ENCODE results near the gene ERVFRD-1. TPM values are rescaled to one million over a fixed set of nuclear protein-coding genes. Genes with fewer than 3 reads are reported as not detected.

ERVFRD-1 gene
- total RNA-seq, 1 donor from 2014 or later = not detected

DNA sequence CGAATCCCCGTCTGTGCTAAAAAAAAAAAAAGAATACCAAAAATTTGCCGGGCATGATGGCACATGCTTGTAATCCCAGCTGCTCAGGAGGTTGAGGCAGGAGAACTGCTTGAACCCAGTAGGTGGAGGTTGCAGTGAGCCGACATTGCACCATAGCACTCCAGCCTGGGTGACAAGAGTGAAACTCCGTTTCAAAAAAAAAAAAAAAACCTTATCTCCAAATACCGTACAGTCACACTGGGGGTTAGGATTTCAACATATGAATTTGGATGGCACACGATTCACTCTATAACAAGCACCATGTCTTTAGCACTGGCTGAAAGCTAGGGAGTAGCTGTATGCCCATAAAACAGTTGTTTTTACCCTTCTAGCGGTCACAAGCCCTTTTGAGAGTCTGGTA, 14.0 kb downstream of the ERVFRD-1 start:
- no peak overlapping the region for H3K27ac ChIP-seq
- H3K9me3 ChIP-seq = no peaks in the 10 kb centered on the region
- no peak for DNase-seq (ENCODE audit: low spot score in 2 of 2)
- no peaks in the 10 kb centered on the region for H3K27me3 ChIP-seq
- H3K4me3 ChIP-seq = no peak overlapping the region
- H3K4me1 ChIP-seq = no peaks in the 10 kb centered on the region
- H3K36me3 ChIP-seq = no peaks in the 10 kb centered on the region
- intact Hi-C loops (cut with DNase I) = no loop called here
- TF ChIP-seq, protein P1, sequence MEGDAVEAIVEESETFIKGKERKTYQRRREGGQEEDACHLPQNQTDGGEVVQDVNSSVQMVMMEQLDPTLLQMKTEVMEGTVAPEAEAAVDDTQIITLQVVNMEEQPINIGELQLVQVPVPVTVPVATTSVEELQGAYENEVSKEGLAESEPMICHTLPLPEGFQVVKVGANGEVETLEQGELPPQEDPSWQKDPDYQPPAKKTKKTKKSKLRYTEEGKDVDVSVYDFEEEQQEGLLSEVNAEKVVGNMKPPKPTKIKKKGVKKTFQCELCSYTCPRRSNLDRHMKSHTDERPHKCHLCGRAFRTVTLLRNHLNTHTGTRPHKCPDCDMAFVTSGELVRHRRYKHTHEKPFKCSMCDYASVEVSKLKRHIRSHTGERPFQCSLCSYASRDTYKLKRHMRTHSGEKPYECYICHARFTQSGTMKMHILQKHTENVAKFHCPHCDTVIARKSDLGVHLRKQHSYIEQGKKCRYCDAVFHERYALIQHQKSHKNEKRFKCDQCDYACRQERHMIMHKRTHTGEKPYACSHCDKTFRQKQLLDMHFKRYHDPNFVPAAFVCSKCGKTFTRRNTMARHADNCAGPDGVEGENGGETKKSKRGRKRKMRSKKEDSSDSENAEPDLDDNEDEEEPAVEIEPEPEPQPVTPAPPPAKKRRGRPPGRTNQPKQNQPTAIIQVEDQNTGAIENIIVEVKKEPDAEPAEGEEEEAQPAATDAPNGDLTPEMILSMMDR (IDR thresholded peaks at IDR 0.05) = no peak

DNA sequence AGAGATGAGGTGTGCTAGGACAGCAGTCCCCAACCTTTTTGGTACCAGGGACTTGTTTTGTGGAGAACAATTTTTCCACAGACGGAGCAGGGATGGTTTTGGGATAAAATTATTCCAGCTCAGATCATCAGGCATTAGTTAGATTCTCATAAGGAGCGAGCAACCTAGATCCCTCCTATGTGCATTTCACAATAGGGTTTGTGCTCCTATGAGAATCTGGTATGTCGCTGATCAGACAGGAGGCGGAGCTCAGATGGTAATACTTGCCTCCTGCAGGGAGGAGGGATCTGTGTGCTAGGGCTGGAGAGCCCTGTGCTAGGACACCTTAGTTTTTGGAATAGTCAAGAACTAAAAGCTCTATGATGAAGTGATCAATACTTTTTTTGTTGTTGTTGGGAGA, 15.4 kb downstream of the ERVFRD-1 start:
- Histone ChIP-seq H3K36me3 (no peaks in the 10 kb centered on the region), H3K4me3 (no peak overlapping the region), H3K9me3 (no peaks in the 10 kb centered on the region), H3K27me3 (no peaks in the 10 kb centered on the region), H3K4me1 (no peaks in the 10 kb centered on the region), H3K27ac (no peak overlapping the region)
- no peak for DNase-seq (ENCODE audit: low spot score in 2 of 2)
- TF ChIP-seq, protein P1 (IDR thresholded peaks at IDR 0.05) = no peak
- intact Hi-C loops (cut with DNase I) = no loop called here

DNA sequence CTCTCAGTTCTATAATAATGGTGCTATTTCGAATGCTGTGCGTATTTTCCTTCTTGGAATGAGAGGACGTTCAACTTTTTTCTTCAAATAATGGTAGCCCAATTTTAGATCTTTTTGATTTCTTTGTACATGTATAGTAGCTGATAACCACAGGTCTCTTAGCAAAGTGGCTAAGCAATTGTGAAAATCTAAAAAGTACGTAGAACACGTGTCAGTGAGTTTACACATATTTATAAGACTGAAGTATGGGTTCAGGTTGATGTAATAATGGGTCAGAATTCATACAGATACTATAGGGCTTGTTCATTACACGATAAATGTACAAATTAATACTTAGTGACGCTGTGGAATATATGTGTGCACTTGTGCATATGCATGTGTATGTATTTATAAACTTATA, 16.6 kb downstream of the ERVFRD-1 start:
- TF ChIP-seq, protein P1 (IDR thresholded peaks at IDR 0.05) = no peak
- Histone ChIP-seq H3K4me1 (no peaks in the 10 kb centered on the region), H3K27me3 (no peaks in the 10 kb centered on the region), H3K4me3 (peak overlapping the region; percentile 95 to 99), H3K27ac (no peak overlapping the region), H3K9me3 (no peaks in the 10 kb centered on the region), H3K36me3 (no peaks in the 10 kb centered on the region)
- DNase-seq (ENCODE audit: low spot score in 2 of 2) = no peak
- intact Hi-C loops (cut with DNase I) = no loop called here

DNA sequence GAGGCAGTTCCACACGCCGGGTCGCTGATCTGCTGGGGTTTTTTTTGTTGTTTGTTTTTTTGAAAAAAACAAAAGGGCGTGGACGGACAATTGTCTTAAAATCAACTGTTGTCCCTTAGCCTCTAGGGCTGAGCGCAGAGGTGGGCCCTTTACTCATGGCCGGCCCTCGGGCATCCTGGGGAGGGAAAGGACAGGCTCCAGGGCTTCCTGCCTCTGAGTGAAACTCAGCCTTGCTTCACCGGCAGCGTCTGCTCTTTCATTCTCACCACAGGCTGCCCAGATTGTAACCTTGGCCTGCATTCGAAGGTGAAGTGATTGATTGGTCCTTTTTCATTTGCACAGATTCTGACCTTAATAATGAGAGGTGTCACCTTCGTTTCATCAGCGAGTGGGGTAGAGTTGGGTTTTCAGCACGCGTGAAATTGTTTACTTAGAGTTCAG, 17.1 kb downstream of the ERVFRD-1 start:
- intact Hi-C loops (cut with DNase I) = no loop called here

DNA sequence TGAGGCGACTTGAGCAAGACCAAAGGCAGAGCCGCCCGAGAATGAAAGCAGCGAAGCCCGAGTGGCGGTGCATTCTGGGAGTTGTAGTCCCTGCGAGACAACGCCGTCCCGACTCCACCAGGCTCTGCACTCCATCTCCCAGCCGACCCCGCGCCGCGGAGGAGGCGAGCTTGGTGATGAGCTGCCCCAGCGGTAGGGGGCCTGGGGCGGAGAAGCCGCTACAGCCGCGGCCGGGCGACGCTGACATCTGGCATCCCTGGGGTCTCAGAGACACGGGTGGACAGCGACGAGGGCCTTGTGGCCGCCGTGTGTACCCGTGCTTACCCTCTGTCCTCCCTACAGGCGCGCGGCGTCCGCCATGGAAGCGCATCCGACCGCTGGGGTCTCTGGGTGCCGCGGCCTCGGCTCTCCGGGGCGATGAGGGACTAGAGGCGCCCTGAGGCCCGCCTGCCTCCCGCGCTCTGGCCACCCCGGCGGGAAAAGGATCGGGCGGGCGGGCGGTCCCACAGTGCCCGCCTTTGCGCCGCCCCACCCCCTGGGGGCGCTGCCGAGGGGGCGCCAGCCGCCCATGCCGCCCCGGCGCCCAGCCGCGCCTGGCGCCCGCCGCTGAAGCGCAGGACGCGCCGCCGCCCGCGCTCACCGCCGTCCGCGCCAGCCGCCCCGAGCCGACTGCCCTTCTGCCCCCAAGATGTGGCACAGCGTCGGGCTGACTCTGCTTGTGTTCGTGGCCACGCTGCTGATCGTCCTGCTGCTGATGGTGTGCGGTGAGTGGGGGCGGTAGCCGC, 17.7 kb downstream of the ERVFRD-1 start, which contains the start of gene SMIM13:
Gene SMIM13 (plus strand): TSS at position 209 of the 785 bp plus-strand sequence. CDS start 480 bp downstream, at position 689.
- Histone ChIP-seq H3K9me3 (no peaks in the 10 kb centered on the region), H3K36me3 (no peaks in the 10 kb centered on the region), H3K27me3 (no peaks in the 10 kb centered on the region), H3K4me3 (peak within 1 kb of the TSS; percentile 95 to 99), H3K27ac (peak within 1 kb of the TSS; percentile 98), H3K4me1 (no peaks in the 10 kb centered on the region)
- peak; percentile 92 to 99 for DNase-seq (ENCODE audit: low spot score in 2 of 2)
- intact Hi-C loops (cut with DNase I) = no loop called here
- TF ChIP-seq, protein P1 (IDR thresholded peaks at IDR 0.05) = peak; percentile 33 to 80 (median 52)

More for the DNA sequence above, 17.1 kb downstream of the ERVFRD-1 start:
- TF ChIP-seq, protein P1 (IDR thresholded peaks at IDR 0.05) = peak in 1 of 3 experiments; percentile 7
- H3K4me3 ChIP-seq = peak overlapping the region; percentile 95 to 99
- no peaks in the 10 kb centered on the region for H3K9me3 ChIP-seq
- no peaks in the 10 kb centered on the region for H3K27me3 ChIP-seq
- no peaks in the 10 kb centered on the region for H3K36me3 ChIP-seq
- no peaks in the 10 kb centered on the region for H3K4me1 ChIP-seq
- peak in 1 of 2 donors; percentile 71 for DNase-seq (ENCODE audit: low spot score in 2 of 2)
- H3K27ac ChIP-seq = peak overlapping the region; percentile 98

Data from ascending aorta (tissue), 2 donors.